Measurements from ENCODE around the gene SAP30BP.
A peak's percentile ranks its signal among the peaks of the same experiment; 100 is the strongest.

Gene SAP30BP

DNA sequence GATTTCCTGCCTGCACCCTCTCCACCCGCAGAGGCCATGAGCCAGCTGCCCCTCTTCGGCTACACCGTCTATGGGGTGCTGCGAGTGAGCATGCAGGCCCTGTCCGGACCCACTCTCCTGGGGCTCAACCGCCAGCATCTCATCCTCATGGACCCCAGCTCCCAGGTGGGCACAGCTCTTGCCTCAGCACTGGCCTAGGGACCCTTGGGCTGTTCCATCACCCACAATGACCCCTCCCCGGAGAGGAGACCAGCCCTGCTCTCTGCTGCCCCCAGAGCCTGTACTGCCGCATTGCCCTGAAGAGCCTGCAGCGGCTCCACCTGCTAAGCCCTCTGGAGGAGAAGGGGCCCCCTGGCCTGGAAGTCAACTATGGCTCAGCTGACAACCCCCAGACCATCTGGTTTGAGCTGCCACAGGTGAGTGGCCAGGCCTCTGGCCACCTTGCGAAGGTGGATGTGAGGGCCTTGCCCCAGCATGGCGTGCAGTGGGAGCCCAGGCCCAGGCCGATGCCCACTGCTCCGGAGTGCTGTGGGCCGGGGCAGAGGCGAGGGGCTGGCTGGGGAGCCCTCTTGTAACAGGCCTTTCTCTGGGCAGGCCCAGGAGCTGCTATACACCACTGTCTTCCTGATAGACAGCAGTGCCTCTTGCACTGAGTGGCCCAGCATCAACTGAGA is 41.2 kb upstream of the SAP30BP start:
- Histone ChIP-seq H3K27me3 (replicated peaks; ENCODE audit: control insufficient read depth, insufficient read depth, low read length, poor library complexity, severe bottlenecking) (no peaks in the 10 kb centered on the region), H3K4me3 (ENCODE audit: insufficient read depth, low read depth, low read length, poor library complexity, severe bottlenecking) (no peak overlapping the region), H3K4me1 (ENCODE audit: control insufficient read depth, insufficient read depth, low read length, poor library complexity, severe bottlenecking) (no peaks in the 10 kb centered on the region), H3K27ac (ENCODE audit: insufficient read depth, low read length, poor library complexity, severe bottlenecking) (no peak overlapping the region), H3K36me3 (ENCODE audit: control insufficient read depth, insufficient read depth, low read length) (no peaks in the 10 kb centered on the region), H3K9me3 (ENCODE audit: control insufficient read depth, low read length) (no peaks in the 10 kb centered on the region)
- DNase-seq = no peak

DNA sequence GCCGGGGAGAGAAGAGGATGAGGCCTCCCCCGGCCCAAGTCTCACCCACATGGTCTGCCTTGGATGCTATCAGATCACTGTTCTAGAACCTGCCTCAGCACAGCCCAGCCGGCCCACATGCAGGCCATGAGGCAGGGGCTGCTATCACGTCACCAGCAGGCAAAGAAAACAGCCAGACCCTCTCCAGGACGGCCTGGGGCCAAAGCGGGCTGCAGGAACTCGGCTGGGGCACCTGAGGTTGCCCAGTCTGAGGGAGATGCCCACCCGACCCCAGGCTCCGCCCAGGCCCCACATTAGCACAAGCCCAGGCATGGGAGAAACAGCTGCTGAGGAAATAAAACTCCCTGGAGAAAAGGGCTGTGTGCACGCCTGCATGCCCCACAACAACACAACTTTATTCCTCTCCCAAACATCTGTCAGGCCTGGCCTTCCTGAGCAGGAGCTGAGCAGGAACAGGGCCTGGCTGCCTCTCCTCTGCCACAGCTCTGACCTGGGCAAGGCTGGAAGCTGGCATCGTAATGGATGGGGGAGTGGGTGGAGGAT is 40.6 kb upstream of the SAP30BP start:
- Histone ChIP-seq H3K27ac (ENCODE audit: insufficient read depth, low read length, poor library complexity, severe bottlenecking) (no peak overlapping the region), H3K4me3 (ENCODE audit: insufficient read depth, low read depth, low read length, poor library complexity, severe bottlenecking) (no peak overlapping the region), H3K27me3 (replicated peaks; ENCODE audit: control insufficient read depth, insufficient read depth, low read length, poor library complexity, severe bottlenecking) (no peaks in the 10 kb centered on the region), H3K9me3 (ENCODE audit: control insufficient read depth, low read length) (no peaks in the 10 kb centered on the region), H3K4me1 (ENCODE audit: control insufficient read depth, insufficient read depth, low read length, poor library complexity, severe bottlenecking) (no peaks in the 10 kb centered on the region), H3K36me3 (ENCODE audit: control insufficient read depth, insufficient read depth, low read length) (no peaks in the 10 kb centered on the region)
- no peak for DNase-seq

DNA sequence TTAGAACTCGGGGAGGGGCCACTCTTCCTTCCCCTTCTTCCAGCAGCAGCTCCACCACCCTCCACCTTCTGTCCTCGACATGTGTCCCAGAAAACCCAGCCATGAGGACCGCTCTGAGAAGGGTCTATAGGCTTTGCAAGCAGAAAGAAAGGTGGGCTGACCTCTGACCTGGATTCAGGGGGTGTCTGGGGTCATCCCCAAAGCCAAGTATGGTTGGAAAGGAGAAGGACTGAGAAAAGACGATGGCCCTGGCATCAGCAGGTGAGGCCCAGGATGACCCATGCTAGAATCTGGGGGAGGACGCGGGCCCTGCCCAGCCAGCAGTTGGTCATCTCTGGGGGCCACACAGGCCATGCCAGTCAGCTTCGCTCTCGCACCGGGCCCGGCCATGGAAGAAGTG is 40.0 kb upstream of the SAP30BP start:
- no peak for DNase-seq
- Histone ChIP-seq H3K36me3 (ENCODE audit: control insufficient read depth, insufficient read depth, low read length) (no peaks in the 10 kb centered on the region), H3K9me3 (ENCODE audit: control insufficient read depth, low read length) (no peaks in the 10 kb centered on the region), H3K27me3 (replicated peaks; ENCODE audit: control insufficient read depth, insufficient read depth, low read length, poor library complexity, severe bottlenecking) (no peaks in the 10 kb centered on the region), H3K4me1 (ENCODE audit: control insufficient read depth, insufficient read depth, low read length, poor library complexity, severe bottlenecking) (no peaks in the 10 kb centered on the region), H3K27ac (ENCODE audit: insufficient read depth, low read length, poor library complexity, severe bottlenecking) (no peak overlapping the region), H3K4me3 (ENCODE audit: insufficient read depth, low read depth, low read length, poor library complexity, severe bottlenecking) (no peak overlapping the region)

DNA sequence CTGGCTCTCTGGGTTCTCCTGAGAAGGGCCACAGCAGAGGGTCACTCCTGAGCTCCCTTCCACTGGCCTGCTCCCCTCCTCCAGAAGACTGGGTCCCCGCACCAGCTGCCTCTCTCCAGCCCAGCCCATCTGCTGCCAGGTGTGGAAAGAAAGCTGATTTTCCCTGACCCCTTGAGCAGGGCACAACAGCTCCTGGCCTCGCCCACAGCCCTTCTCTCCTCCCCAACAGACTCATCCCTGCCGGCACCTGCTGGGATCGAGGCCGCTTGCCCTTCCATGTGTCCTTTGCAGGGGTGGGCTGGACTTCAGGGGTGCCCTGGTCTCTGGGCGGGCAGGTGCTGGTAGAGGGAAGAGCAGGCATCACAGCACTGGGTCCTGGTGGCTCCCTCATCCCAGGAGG is 38.7 kb upstream of the SAP30BP start:
- H3K4me3 ChIP-seq (ENCODE audit: insufficient read depth, low read depth, low read length, poor library complexity, severe bottlenecking) = no peak overlapping the region
- peaks cover 6% of the 10 kb centered on the region for H3K4me1 ChIP-seq (ENCODE audit: control insufficient read depth, insufficient read depth, low read length, poor library complexity, severe bottlenecking)
- DNase-seq = no peak
- no peaks in the 10 kb centered on the region for H3K9me3 ChIP-seq (ENCODE audit: control insufficient read depth, low read length)
- no peaks in the 10 kb centered on the region for H3K27me3 ChIP-seq (replicated peaks; ENCODE audit: control insufficient read depth, insufficient read depth, low read length, poor library complexity, severe bottlenecking)
- no peaks in the 10 kb centered on the region for H3K36me3 ChIP-seq (ENCODE audit: control insufficient read depth, insufficient read depth, low read length)
- H3K27ac ChIP-seq (ENCODE audit: insufficient read depth, low read length, poor library complexity, severe bottlenecking) = no peak overlapping the region

DNA sequence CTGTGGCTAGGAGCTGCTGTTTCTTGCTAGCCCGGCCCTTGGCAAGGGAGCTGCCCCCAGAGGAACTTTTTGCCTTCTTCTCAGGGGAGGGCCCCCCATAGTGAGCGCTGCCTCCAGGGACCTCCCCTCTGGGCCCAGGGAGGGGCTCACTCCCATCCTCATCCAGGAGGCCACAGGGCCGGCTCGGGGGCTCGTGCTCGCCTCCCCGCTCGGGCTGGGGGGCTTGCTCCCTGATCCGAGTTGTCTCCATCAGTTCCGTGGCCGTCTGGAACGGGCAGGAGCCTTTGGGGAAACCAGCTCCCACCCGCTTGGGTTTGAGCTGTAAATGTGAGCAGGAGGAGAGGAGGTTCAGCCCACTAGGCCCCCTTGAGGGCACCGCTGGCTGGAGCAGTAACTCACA is 38.0 kb upstream of the SAP30BP start:
- Histone ChIP-seq H3K27ac (ENCODE audit: insufficient read depth, low read length, poor library complexity, severe bottlenecking) (no peak overlapping the region), H3K36me3 (ENCODE audit: control insufficient read depth, insufficient read depth, low read length) (no peaks in the 10 kb centered on the region), H3K4me3 (ENCODE audit: insufficient read depth, low read depth, low read length, poor library complexity, severe bottlenecking) (no peak overlapping the region), H3K27me3 (replicated peaks; ENCODE audit: control insufficient read depth, insufficient read depth, low read length, poor library complexity, severe bottlenecking) (no peaks in the 10 kb centered on the region), H3K4me1 (ENCODE audit: control insufficient read depth, insufficient read depth, low read length, poor library complexity, severe bottlenecking) (peaks cover 6% of the 10 kb centered on the region), H3K9me3 (ENCODE audit: control insufficient read depth, low read length) (no peaks in the 10 kb centered on the region)
- no peak for DNase-seq

DNA sequence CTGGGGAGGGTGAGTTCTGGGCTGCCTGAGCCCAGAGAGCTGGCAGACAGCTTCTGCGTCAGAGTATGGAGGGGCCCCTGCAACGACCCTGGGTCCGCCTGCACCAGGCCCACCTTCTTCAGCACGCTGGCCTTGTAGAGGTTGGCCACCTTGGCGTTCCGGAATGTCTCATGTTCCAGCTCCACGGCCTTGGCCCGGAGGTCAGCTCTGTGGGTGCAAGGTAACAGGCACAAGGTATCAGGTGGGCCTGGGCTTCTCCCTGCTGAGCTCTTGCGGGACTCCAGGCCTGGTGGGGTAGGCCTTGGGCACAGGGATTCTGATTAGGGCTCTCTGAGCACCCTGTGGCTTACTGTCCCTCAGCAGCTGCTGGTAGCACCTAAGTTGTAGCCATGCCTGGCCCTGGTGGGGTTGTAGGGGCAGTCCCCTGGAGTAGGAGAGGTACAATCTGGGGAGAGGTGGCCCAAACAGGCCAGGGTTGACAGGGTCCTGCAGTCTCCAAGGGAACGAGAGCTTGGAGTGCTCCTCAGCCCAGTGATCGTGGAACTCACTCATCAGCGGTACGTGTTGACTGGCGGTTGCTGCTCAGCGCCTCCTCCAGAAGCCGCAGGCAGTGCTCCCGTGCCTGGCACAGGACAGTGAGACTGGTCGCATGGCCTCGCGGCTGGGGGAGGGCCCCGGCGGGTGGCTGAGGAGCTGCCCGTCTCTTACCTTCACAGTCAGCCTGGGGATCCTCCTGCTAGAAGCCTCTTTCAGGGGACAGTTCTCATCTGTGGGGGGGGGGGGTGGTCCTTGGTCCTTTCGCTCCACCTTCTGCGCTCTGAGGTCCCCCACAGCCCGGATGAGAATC is 36.8 kb upstream of the SAP30BP start:
- Histone ChIP-seq H3K4me3 (ENCODE audit: insufficient read depth, low read depth, low read length, poor library complexity, severe bottlenecking) (no peak overlapping the region), H3K36me3 (ENCODE audit: control insufficient read depth, insufficient read depth, low read length) (no peaks in the 10 kb centered on the region), H3K27ac (ENCODE audit: insufficient read depth, low read length, poor library complexity, severe bottlenecking) (no peak overlapping the region), H3K4me1 (ENCODE audit: control insufficient read depth, insufficient read depth, low read length, poor library complexity, severe bottlenecking) (peaks cover 6% of the 10 kb centered on the region), H3K27me3 (replicated peaks; ENCODE audit: control insufficient read depth, insufficient read depth, low read length, poor library complexity, severe bottlenecking) (no peaks in the 10 kb centered on the region), H3K9me3 (ENCODE audit: control insufficient read depth, low read length) (no peaks in the 10 kb centered on the region)
- no peak for DNase-seq

DNA sequence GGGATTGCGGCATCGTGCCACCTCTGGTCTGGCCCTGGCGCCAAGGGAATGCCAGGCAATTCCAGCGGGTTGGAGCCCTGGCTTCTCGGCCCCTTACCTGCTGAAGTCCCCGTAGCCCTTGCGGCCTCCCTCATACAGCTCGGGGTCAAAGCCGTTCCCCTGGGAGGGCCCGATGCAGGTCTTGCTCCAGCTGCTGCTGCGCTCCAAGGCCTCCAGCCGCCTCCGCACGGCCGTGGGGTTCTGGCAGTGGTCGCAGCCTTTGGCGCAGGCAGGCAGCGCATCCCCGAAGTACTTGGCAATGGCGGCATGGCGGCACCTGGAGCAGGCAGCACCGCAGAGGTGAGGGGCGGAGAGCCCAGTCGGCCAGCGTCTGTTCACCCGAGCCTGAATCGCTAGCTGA is 35.8 kb upstream of the SAP30BP start:
- Histone ChIP-seq H3K27me3 (replicated peaks; ENCODE audit: control insufficient read depth, insufficient read depth, low read length, poor library complexity, severe bottlenecking) (no peaks in the 10 kb centered on the region), H3K27ac (ENCODE audit: insufficient read depth, low read length, poor library complexity, severe bottlenecking) (no peak overlapping the region), H3K9me3 (ENCODE audit: control insufficient read depth, low read length) (no peaks in the 10 kb centered on the region), H3K4me3 (ENCODE audit: insufficient read depth, low read depth, low read length, poor library complexity, severe bottlenecking) (no peak overlapping the region), H3K4me1 (ENCODE audit: control insufficient read depth, insufficient read depth, low read length, poor library complexity, severe bottlenecking) (peaks cover 6% of the 10 kb centered on the region), H3K36me3 (ENCODE audit: control insufficient read depth, insufficient read depth, low read length) (no peaks in the 10 kb centered on the region)
- no peak for DNase-seq

DNA sequence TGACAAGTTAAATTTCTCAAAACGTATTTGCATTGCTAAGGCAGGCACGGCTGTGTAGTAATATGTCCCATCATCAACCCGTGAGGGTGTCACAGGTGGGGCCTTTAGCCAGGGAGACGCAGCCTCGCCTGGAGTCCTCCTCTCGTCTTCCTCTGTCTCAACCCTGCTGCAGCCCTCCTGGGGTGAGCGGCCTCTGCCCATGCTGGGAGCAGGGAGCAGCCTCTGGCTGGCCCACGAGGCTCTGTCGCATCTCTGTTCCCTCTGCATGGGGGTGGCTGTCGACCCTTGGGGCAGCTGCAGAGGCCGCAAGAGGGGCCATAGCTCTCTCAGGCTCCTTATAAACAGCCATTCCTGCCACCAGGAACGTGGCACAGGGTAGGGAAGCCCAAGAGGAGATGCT is 34.7 kb upstream of the SAP30BP start:
- no peaks in the 10 kb centered on the region for H3K27me3 ChIP-seq (replicated peaks; ENCODE audit: control insufficient read depth, insufficient read depth, low read length, poor library complexity, severe bottlenecking)
- DNase-seq = no peak
- H3K27ac ChIP-seq (ENCODE audit: insufficient read depth, low read length, poor library complexity, severe bottlenecking) = no peak overlapping the region
- H3K4me1 ChIP-seq (ENCODE audit: control insufficient read depth, insufficient read depth, low read length, poor library complexity, severe bottlenecking) = peaks cover 6% of the 10 kb centered on the region
- H3K9me3 ChIP-seq (ENCODE audit: control insufficient read depth, low read length) = no peaks in the 10 kb centered on the region
- H3K4me3 ChIP-seq (ENCODE audit: insufficient read depth, low read depth, low read length, poor library complexity, severe bottlenecking) = no peak overlapping the region
- no peaks in the 10 kb centered on the region for H3K36me3 ChIP-seq (ENCODE audit: control insufficient read depth, insufficient read depth, low read length)

DNA sequence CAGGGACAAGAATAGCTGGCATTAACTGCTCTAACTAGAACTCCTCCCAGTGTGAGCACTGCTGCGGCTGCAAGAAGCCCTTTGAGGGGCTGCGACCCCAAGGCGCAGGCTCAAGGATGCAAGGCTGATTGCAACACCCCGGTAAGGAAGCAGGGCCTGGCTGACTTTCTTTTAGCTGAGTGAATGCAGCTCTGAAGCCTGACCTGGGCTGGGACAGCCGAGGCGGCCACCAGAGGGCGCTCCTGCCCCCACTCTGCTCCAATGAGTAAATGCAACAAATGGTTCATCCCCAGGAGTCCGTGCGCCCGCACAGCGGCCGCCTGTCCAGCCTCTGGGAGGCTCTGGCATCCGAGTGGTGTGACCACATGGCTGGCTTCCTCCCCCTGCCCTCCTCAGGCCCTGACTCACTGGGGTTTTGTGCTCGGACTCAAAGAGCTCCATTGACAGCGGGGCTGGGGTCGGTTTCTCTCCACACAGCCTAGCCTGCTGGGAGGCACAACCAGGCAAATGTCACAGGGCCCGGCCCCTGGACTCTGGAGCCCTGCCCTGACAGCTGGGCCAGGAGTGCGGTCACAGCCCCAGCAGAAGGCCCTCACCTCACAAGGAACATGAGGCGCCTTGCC is 34.2 kb upstream of the SAP30BP start, which contains the start of gene SMIM5:
TSS of gene SMIM5 (plus strand) at position 572 of the 623 bp plus-strand sequence. CDS start 6,768 bp downstream, outside the sequence.
- no peaks in the 10 kb centered on the region for H3K9me3 ChIP-seq (ENCODE audit: control insufficient read depth, low read length)
- H3K27ac ChIP-seq (ENCODE audit: insufficient read depth, low read length, poor library complexity, severe bottlenecking) = no peak within 1 kb of the TSS
- peaks cover 6% of the 10 kb centered on the region for H3K4me1 ChIP-seq (ENCODE audit: control insufficient read depth, insufficient read depth, low read length, poor library complexity, severe bottlenecking)
- H3K27me3 ChIP-seq (replicated peaks; ENCODE audit: control insufficient read depth, insufficient read depth, low read length, poor library complexity, severe bottlenecking) = no peaks in the 10 kb centered on the region
- no peak within 1 kb of the TSS for H3K4me3 ChIP-seq (ENCODE audit: insufficient read depth, low read depth, low read length, poor library complexity, severe bottlenecking)
- DNase-seq = peak; percentile 51 to 68 (median 56)
- no peaks in the 10 kb centered on the region for H3K36me3 ChIP-seq (ENCODE audit: control insufficient read depth, insufficient read depth, low read length)
